Ecto neural progenitor cell (in vitro differentiated cells): ENCODE data around the gene SHANK1.

Experiments used
- DNase-seq: peaks from one replicate; pipeline ENCODE4 v3.0.0-alpha.2; 2018; ENCODE audit warnings: low spot score

The SHANK1 gene

DNA sequence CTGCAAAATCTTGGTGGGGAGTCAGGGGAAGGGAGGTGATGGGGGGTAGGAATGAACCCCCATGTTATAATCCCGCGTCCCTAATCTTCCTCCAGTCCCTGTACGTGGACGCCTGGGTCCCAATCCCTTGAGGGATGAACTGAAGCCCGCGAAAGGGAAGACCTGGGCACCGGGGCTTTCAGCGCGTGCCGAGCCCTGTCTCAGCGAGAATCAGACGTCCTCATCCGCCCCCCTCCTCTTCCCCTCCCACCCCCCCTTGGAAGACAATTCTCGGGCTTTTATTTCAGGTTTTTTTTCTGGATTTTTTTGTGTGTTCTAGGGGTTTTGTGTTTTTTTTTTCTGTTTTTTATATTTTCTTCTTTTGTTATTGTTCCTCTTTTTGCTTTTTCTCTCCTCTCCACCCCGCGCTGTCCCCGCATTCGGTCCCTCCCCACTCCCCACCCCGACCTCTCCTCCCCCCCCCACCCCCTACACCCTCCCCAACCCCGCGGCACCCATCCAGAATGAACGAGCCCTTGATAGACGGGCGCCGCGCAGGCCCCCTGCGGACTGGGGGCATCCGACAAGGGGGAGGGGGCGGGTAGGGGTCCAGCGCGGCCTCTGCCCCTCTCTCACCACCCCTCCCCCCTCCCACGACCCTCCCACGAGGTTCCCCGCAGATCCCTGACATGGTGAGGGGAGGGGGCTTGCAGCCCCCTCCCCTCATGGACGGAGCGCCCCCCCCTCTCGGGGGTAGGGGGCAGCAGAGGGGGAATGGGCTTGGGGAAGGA lies 60.1 kb downstream of the SHANK1 start:
- peak; percentile 67 for DNase-seq

GRCh38 chr19:50658441-50659317 lies 60.9 kb downstream of the SHANK1 start:
- peak; percentile 96 for DNase-seq

- peak; percentile 99 for DNase-seq
These were observed 61.7 kb downstream of the SHANK1 start for GRCh38 chr19:50657712-50658440.

GRCh38 chr19:50657222-50657669 lies 62.4 kb downstream of the SHANK1 start:
- no peak for DNase-seq

DNA sequence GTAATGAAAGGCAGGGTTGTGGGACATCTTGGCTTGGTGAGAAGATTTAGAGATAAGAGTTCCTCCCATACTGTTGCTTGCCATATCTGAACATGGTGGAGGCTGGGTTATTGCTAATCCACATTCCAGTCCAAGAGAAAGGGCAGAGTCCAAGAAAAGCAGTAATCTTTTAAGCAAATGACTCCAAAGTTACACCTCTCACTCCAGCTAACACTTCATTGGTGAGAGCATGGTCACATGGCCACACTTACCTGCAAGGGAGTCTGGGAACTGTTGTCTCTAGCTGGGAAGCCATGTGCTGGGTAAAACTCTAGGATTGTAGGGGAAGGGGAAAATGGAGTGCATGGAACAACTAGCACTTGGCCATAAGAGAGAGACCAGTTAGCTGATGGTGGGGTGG lies 64.7 kb downstream of the SHANK1 start:
- DNase-seq: no peak

- DNase-seq: no peak
These were observed 66.9 kb downstream of the SHANK1 start for GRCh38 chr19:50652722-50653121.

GRCh38 chr19:50651174-50651573 lies 68.4 kb downstream of the SHANK1 start:
- no peak for DNase-seq

DNA sequence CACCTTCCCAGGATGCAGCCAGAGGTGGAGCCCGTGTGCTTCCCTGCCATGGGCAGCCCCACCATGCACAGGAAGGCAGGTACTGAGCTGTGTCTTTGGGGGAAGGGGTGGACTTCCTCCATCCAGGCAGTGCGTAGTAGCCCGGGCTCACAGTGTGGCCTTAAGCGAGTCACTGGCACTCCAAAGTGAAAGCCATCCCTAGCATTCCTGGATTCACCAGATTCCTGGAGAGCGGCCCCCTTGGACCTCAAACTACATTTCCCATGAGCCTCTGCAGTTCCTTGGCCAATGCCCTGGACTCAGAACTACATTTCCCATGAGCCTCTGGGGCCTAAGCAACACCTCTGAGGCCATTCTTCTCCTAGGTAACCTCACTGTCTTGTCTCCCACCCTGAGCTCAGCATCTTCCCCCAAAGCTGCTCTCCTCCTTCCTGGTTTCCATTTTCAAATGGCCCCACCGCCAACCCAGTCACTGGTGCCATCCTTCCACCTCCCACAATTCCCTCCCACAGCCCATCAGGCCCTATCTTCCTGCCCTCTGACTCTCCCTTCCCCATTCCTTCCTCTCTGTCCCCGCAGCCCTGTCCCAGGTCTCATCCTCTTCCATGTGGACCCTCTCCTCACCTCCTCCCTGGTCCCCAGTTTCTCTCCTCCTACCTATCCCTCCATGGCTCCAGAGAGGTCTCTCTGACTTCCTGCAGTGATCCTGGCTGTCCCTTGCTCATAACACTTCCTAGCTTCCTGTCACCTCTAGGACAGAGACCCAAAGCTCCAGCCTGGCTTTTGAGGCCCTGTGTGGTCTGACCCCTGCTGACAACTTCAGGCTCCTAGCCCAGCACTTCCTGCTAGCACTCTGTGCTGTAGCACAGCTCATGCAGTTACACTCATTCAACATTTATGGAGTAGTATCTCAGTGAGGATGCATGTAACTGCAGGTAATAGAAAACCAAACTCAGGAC lies 69.9 kb downstream of the SHANK1 start, which contains the start of gene C19orf81:
TSS of gene C19orf81 (plus strand) at position 13 of the 959 bp plus-strand sequence. CDS start at position 13, 0 bp downstream.
- peak; percentile 82 for DNase-seq

DNA sequence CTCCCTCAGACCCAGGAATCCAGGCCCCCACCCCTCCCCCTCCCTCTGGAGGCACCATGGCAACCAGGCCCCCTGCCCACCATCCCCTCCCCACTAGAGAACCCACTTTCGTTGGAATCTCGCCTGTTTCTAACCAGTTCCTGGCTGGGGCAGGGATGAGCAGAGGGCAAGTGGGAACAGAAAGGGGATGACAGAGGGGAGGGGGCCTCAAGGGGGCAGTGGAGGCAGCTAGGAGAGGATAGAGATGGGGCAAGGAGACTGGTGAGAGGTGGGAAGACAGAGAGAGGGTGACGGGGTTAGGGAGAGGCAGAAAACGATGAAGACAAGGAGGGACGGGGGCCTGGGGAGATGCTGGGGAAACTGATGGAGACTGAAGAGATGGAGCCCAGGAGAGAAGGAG lies 70.9 kb downstream of the SHANK1 start:
- DNase-seq: no peak

DNA sequence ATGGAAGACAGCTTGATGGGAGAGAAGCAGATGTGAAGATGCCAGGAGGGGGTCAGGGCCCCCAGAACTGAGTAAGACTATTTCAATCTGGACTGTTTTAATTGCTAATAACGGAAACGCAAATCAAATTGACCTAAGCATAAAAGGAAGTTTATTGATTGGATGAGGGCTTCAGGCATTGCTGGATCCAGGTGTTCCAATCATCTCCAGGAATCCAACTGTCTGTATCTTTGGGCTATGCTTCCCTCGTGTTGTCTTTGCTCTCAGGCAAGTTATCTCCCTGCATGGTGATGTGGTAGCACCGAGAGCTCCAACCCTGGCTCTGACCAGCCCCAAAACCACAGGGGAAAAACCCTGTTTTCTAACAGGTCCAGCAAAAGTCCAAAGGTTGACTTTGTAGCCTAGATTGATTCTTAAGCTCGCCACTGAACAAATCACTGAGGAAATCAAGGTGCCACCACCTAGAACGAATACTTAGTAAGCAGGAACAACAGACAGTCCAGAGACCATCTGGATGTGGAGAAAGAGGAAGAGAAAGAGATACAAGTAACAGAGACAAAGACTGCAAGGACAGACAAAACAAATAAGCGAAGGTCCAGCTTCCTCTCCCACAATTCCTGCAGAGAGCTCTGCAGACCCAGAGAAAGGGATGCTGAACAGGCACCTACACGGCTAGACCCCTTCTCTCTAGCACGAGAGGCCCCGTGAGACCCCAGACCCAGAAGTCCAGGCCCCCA lies 71.6 kb downstream of the SHANK1 start:
- DNase-seq: no peak

- no peak for DNase-seq
These were observed 73.4 kb downstream of the SHANK1 start for GRCh38 chr19:50646074-50646807.

- no peak for DNase-seq
These were observed 74.5 kb downstream of the SHANK1 start for GRCh38 chr19:50645107-50645506.

- DNase-seq: no peak
These were observed 75.2 kb downstream of the SHANK1 start for GRCh38 chr19:50644315-50644915.

DNA sequence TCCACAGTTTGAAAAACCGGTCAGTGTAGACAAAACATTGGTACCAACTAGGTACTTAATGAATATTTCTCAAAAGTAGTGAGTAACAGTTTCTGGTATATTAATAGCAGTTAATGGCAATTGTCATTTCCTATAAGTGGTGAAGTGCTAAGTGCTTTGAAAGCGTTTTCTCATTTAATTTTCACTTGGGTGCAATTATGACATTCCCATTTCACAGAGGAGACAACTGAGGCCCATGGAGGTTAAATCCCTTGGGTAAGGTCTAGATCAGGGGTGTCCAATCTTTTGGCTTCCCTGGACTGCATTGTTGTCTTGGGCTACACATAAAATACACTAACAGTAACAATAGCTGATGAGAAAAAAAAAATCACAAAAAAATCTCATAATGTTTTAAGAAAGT lies 79.2 kb downstream of the SHANK1 start:
- DNase-seq: no peak

DNA sequence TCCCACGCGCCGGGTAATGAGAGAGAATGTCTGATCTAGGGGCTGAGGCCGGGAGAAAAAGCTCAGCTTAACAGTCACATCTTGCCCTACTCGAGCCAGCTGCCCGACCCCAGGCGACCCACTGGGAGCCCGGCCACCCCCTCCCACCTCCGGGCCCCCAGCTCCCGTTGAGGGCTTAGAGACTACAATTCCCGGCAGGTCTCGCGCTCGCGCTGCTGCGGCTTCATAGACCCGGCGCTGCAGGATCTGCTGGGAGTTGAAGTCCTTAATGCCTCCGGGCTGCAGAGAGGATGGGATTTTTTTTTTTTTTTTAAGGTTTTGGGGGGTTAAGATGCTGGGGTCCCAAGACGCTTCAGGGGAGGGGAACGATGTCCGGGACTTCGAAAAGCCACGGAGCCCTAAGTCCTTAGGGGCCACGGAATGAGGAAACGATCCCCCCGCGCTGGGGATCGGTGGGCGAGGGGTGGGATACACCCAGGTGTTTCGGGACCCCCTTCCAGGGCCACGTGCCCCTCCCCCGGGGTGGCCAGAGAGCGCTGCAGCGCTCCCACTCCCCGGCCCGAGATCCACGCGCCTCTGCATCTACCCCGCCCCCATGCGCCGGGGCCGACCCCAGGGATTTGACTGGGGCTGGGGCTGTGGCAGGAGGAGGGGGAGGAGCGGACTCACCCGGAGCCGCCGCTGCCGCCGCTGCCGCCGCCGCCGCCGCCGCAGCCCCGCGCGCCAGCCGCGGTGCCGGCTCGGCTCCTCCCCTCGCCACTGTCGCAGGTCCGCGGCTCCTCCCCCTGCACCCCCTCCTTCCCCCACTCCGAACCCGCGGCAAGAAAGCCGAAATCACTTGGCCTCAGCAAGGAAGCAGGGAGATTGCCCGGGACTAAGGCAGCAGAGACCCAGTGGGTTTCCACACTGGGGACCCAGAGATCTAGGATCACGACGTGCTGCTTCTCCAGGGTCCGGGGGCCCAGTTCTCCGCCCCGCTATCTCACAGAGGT lies 80.2 kb downstream of the SHANK1 start, which contains the start of gene SYT3:
TSS of gene SYT3 (minus strand) at position 761 of the 992 bp plus-strand sequence. CDS start 2,470 bp downstream, outside the sequence.
- DNase-seq: peak; percentile 83

- DNase-seq: no peak
These were observed 81.0 kb downstream of the SHANK1 start for GRCh38 chr19:50638600-50638999.

GRCh38 chr19:50636317-50637085 lies 83.1 kb downstream of the SHANK1 start:
- no peak for DNase-seq
